A673 (cell line): ENCODE measurements around the gene MGMT. TPM values are rescaled to one million over a fixed set of nuclear protein-coding genes. Genes with fewer than 3 reads are reported as not detected.

Experiments used
- BruUV-seq: library from RNA; stranded (reverse); fragments of 400-500 nt; replicated peaks from 2 replicates; lab custom pipeline; 2021; lab: Mats Ljungman, UMichigan
- CTCF ChIA-PET: fragments of 300-600 bp; sonication (Branson Sonifier 250); formaldehyde crosslinking; loops from one replicate; lab custom pipeline; 2022; ENCODE audit warnings: antibody characterized with exemption; lab: Charles Lee
- POLR2A ChIA-PET: fragments of 300-600 bp; sonication (Branson Sonifier 250); formaldehyde crosslinking; loops from one replicate; lab custom pipeline; 2022; ENCODE audit warnings: antibody characterized with exemption; ENCODE audit not compliant: low non-redundant PET; lab: Charles Lee
- DNase-seq: peaks from one replicate; pipeline ENCODE4 v3.0.0-alpha.2; 2015; ENCODE audit warnings: low spot score
- H3K27ac ChIP-seq: fragments of 200-600 bp; sonication (generic); 2 replicates; pipeline ENCODE4 v1.5.1; 2016; ENCODE audit warnings: mixed run types, low read depth, mild to moderate bottlenecking, mixed read lengths, antibody characterized with exemption, low read length; ENCODE audit not compliant: poor library complexity, severe bottlenecking
- H3K27me3 ChIP-seq: fragments of 200-600 bp; sonication (generic); replicated peaks from 2 replicates; pipeline ENCODE4 v1.6.1; 2017; ENCODE audit warnings: mixed run types, low read depth, mild to moderate bottlenecking, mixed read lengths, antibody characterized with exemption, low read length; ENCODE audit not compliant: insufficient read depth, poor library complexity
- H3K36me3 ChIP-seq: fragments of 200-600 bp; sonication (generic); 2 replicates; pipeline ENCODE4 v1.6.1; 2016; ENCODE audit warnings: mixed run types, mild to moderate bottlenecking, mixed read lengths, antibody characterized with exemption, low read length; ENCODE audit not compliant: insufficient read depth, poor library complexity, severe bottlenecking
- H3K4me1 ChIP-seq: fragments of 200-600 bp; sonication (generic); 2 replicates; pipeline ENCODE4 v1.6.1; 2017; ENCODE audit warnings: mixed run types, mild to moderate bottlenecking, mixed read lengths, antibody characterized with exemption, low read length; ENCODE audit not compliant: insufficient read depth, poor library complexity, severe bottlenecking
- H3K4me3 ChIP-seq: fragments of 200-600 bp; sonication (generic); 2 replicates; pipeline ENCODE4 v1.5.1; 2016; ENCODE audit warnings: low read depth, mixed run types, mild to moderate bottlenecking, mixed read lengths, low read length; ENCODE audit not compliant: poor library complexity, severe bottlenecking
- H3K9me3 ChIP-seq: fragments of 200-600 bp; sonication (generic); 2 replicates; pipeline ENCODE4 v1.6.1; 2016; ENCODE audit warnings: mixed run types, low read depth, mild to moderate bottlenecking, mixed read lengths, antibody characterized with exemption, low read length; ENCODE audit not compliant: poor library complexity, severe bottlenecking
- CTCF ChIP-seq: fragments of 300-800, 200-600 bp; sonication (generic); conservative IDR thresholded peaks from 2 replicates; pipeline ENCODE4 v1.5.1; 2017; ENCODE audit warnings: low read depth, mild to moderate bottlenecking, antibody characterized with exemption, low read length, moderate library complexity, mixed read lengths
- EZH2 ChIP-seq: fragments of 200-600 bp; sonication (generic); IDR thresholded peaks from 2 replicates; pipeline ENCODE4 v1.6.1; 2017; ENCODE audit warnings: borderline replicate concordance, low read depth, mild to moderate bottlenecking, mixed read lengths, antibody characterized with exemption, low read length; ENCODE audit not compliant: poor library complexity, severe bottlenecking
- intact Hi-C: fragments of 100-400 bp; cut with micrococcal nuclease; formaldehyde crosslinking; loops from one replicate; pipeline ENCODE4 v1.10.0; 2022; ENCODE audit not compliant: unreplicated experiment
- total RNA-seq: library from RNA; stranded (reverse); gene quantifications from 2 replicates; pipeline ENCODE4 v1.2.3, GENCODE V29; 2021

Gene MGMT
- total RNA-seq, 1 experiment from 2014 or later: 19.5 TPM

- BruUV-seq: no TSS peak
- DNase-seq: peak; percentile 29
- CTCF ChIA-PET: no interaction called here
- Histone ChIP-seq H3K27ac (no peak overlapping the region), H3K27me3 (no peaks in the 10 kb centered on the region), H3K36me3 (no peaks in the 10 kb centered on the region), H3K4me3 (no peak overlapping the region), H3K9me3 (no peaks in the 10 kb centered on the region), H3K4me1 (peaks cover 4% of the 10 kb centered on the region)
- intact Hi-C loops: no loop called here
- POLR2A ChIA-PET: no interaction called here
- TF ChIP-seq CTCF (no peak), EZH2 (no peak)
Measured at GRCh38 chr10:129501652-129502436, 34.8 kb downstream of the MGMT start.

DNA sequence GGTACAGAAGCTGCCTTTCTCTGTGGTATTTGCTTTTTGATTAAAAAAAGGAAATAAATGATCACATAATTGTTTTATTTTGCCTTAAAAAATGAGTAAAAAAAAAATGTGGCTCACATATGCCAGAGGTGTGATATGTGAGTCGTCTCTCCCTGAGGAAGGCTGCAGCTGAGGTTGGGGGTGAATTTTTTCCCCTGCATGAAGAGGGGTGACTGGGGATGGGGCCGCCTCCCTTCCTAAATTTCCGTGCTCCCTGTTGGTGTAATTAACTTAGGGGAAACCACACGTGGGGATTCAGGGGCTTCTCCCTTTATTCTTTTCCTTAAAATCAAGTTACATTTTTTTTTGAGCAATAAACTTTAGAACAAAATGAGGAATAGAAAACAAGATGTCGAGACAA, 35.4 kb downstream of the MGMT start:
- no peak overlapping the region for H3K27ac ChIP-seq
- H3K27me3 ChIP-seq: no peaks in the 10 kb centered on the region
- BruUV-seq: no TSS peak
- H3K36me3 ChIP-seq: no peaks in the 10 kb centered on the region
- DNase-seq: no peak
- ChIA-PET CTCF (no interaction called here), POLR2A (no interaction called here)
- no peaks in the 10 kb centered on the region for H3K4me1 ChIP-seq
- H3K4me3 ChIP-seq: no peak overlapping the region
- intact Hi-C loops: no loop called here
- no peaks in the 10 kb centered on the region for H3K9me3 ChIP-seq
- TF ChIP-seq CTCF: no peak
- TF ChIP-seq EZH2: no peak

GRCh38 chr10:129505500-129506075, 38.5 kb downstream of the MGMT start:
- no TSS peak for BruUV-seq
- Histone ChIP-seq H3K9me3 (no peaks in the 10 kb centered on the region), H3K4me1 (no peaks in the 10 kb centered on the region), H3K36me3 (no peaks in the 10 kb centered on the region), H3K27me3 (no peaks in the 10 kb centered on the region), H3K4me3 (no peak overlapping the region), H3K27ac (no peak overlapping the region)
- ChIA-PET CTCF (no interaction called here), POLR2A (no interaction called here)
- intact Hi-C loops: no loop called here
- TF ChIP-seq EZH2: no peak
- TF ChIP-seq CTCF: no peak
- DNase-seq: no peak
